GM12865 (cell line): Measurements from ENCODE around the gene CHRND.

Source experiments
- DNase-seq: peaks from one replicate; pipeline ENCODE4 v3.0.0; 2010; ENCODE audit warnings: low read depth
- H3K4me3 ChIP-seq: 2 replicates; pipeline ENCODE4 v1.5.1; 2011; ENCODE audit warnings: mild to moderate bottlenecking, low read depth, low read length, control low read depth
- TF ChIP-seq, protein P1 (sequence below): IDR thresholded peaks from 2 replicates; pipeline ENCODE4 v1.5.1; 2011; ENCODE audit warnings: low read length, control low read depth, low read depth, inconsistent platforms; ENCODE audit not compliant: insufficient read depth; ENCODE audit errors: missing control alignments

Gene CHRND

DNA sequence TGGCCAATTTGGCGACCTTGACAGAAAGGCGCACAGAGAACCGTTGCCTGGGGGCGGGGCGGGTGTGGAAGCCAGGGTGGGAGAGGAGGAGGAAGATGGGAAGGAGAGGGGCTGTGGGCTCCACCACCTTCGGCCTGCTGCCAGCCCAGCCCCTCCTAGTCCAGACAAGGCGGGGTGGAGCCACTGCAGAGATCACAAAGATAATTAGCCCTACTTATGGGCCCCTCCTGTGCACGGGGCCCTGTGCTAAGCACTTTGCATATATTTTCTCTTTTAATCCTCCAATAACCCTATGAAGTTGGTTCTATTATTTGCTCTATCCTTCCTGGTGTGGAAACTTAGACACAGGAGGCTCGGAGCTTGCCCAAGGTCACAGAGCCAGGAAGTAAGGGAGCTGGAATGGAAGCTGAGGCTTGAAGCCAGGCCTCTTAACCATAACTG, 24.6 kb upstream of the CHRND start:
- DNase-seq, result no peak
- no peak overlapping the region for H3K4me3 ChIP-seq
- TF ChIP-seq, protein P1, sequence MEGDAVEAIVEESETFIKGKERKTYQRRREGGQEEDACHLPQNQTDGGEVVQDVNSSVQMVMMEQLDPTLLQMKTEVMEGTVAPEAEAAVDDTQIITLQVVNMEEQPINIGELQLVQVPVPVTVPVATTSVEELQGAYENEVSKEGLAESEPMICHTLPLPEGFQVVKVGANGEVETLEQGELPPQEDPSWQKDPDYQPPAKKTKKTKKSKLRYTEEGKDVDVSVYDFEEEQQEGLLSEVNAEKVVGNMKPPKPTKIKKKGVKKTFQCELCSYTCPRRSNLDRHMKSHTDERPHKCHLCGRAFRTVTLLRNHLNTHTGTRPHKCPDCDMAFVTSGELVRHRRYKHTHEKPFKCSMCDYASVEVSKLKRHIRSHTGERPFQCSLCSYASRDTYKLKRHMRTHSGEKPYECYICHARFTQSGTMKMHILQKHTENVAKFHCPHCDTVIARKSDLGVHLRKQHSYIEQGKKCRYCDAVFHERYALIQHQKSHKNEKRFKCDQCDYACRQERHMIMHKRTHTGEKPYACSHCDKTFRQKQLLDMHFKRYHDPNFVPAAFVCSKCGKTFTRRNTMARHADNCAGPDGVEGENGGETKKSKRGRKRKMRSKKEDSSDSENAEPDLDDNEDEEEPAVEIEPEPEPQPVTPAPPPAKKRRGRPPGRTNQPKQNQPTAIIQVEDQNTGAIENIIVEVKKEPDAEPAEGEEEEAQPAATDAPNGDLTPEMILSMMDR, result no peak

DNA sequence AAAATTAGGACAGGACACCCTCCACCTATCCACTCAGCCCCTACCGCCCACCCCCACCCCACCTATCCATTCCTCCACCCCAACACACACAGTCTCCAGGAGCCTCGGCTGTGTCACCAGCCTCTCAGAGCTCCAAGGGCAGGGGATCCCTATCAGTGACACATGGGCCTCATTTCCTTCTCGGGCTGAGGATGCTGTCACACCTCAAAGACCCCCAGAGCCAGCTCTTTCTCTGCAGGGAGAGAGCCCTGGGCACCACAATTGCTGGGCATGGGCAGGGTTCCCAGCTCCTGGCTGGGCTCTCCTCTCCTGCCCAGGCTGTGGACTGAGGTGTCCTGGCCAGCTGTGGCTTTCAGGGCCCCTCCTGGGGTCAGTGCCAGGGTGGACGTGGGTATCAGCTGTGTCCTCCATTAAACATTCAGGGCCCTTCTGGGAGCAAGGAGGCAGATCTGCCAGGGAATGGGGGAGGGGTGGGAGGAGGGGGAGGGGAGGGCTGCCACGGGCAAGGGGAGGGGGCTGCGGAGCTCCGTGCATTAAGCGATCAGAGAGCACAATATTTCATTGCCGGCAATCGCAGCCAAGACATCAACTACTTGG, 24.1 kb upstream of the CHRND start:
- H3K4me3 ChIP-seq, result no peak overlapping the region
- TF ChIP-seq, protein P1, result no peak
- no peak for DNase-seq

DNA sequence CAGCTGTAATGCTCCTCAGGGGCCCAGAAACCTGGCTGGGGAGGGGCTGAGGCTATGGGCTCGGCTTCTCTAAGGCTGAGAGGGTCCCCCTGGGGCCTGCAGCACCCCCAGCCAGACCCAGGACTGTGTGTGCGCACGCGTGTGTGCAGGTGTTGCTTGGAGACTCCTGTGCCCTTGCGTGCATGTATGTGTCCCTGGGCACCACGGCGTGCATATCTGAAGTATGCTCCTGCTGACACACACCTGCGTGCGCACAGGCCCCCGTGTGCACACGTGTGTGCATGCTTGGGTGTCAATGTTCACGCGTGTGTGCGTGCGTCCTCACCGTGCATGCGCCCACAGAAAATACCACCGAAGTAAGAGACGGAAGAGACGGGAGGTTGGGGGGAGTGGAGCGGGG, 23.4 kb upstream of the CHRND start:
- DNase-seq, result no peak
- TF ChIP-seq, protein P1, result no peak
- H3K4me3 ChIP-seq, result no peak overlapping the region

DNA sequence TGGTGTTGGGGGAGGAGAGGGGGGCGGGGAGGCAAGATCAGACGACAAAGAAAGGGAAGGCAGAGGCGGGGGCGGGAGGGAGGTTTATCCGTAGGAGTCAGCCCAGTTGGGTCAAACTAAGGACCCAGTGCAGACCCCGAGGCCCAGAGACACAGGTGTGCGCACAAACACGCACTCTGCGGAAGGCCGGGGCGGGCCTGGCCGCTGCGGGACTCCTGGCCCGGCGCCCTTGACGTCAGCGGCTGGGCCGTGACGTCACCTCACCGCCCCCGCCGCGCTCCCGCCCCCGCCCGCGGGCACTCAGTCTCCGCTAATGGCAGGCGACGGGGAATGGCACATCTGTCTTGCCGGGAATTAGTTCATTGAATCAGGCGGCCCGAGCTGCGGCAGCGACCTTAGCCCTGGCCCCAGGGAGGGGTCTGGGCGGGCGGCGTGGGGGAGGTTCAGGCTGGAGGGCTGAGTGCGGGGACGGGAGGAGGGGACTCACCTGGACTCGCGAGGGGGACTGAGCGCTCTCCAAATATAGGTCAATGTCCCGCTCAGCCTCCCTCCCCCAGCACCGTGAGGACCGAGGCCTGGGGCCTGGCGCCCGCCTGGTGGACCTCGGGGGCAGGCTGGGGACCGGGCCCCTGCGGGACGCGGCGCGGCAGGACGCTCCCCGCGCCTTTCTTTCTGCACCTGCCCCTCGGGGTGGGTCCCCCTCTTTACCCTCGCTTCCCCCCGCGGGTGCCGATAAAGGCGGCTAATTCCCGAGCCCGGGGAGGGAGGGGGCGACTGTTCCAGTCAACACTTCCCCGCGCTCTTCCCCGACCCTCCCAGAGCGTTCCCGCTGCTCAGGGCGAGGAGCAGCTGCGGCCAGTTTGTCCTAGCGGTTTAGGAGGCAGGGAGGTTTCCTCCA, 22.8 kb upstream of the CHRND start:
- H3K4me3 ChIP-seq, result no peak overlapping the region
- DNase-seq, result no peak
- TF ChIP-seq, protein P1, result no peak

GRCh38 chr2:232503809-232504323, 22.1 kb upstream of the CHRND start:
- TF ChIP-seq, protein P1, result no peak
- no peak overlapping the region for H3K4me3 ChIP-seq
- no peak for DNase-seq

DNA sequence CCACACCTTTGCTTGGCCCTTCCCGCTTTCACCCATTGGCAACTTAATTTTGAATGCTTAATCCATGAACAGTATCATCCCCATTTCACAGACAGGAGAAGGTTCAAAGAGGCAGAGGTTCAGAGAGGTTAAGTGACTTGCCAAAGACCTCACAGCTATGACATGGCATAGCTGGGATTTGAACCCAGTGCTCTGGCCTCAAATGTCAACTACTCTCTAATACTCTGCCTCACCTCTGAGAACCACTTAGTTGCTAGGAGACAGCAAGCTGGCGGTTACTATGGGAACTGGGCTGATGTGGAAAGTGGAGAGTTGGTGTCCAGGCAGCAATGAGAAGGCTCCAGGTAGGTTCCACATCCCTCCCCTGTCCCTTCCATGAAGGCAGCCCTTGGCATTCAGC, 21.5 kb upstream of the CHRND start:
- no peak for DNase-seq
- H3K4me3 ChIP-seq, result no peak overlapping the region
- TF ChIP-seq, protein P1, result no peak

- H3K4me3 ChIP-seq, result no peak overlapping the region
- TF ChIP-seq, protein P1, result no peak
- DNase-seq, result no peak
These were observed 20.1 kb upstream of the CHRND start for GRCh38 chr2:232505856-232506255.
